Measurements from ENCODE around the gene CYP4F11.

DNA sequence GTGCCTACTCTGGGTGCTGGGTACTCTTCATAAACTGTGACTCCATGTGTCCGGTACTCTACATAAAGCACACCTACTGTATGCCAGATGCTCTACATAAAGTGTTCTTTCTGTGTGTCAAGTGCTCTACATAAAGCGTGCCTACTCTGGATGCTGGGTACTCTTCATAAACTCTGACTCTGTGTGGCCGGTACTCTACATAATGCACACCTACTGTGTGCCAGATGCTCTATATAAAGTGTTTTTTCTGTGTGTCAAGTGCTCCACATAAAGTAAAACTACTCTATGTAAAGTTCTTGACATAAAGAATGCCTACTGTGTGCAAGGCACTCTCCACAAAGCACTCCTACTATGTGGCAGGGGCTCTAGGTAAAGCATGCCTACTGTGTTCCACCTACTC, 1.8 kb upstream of the CYP4F11 start:
- TF ChIP-seq EZH2 (IDR thresholded peaks at IDR 0.05) = no peak
- TF ChIP-seq POLR2AphosphoS5 (IDR thresholded peaks at IDR 0.05; ENCODE audit: borderline replicate concordance, low read depth, low read length) = no peak
- TF ChIP-seq FOXP2 (optimal IDR thresholded peaks at IDR 0.05; ENCODE audit: control extremely low read depth, extremely low read length, insufficient read depth) = no peak

Data from SK-N-MC (cell line).